ENCODE results near the gene CCDC157. TPM values are rescaled to one million over a fixed set of nuclear protein-coding genes. Genes with fewer than 3 reads are reported as not detected.

Gene CCDC157
- total and polyA plus RNA-seq, 10 of the 15 experiments (the other 5 are each of a cell fraction or from before 2014, with no cell fraction given): 0.10 to 2.8 (median 1.2) TPM

- RAD21 ChIA-PET (ENCODE audit: unreplicated experiment): interaction anchor here (1.3 to 1.8 kb wide), 2 partner anchors 10 to 22 kb away, joined by 4 to 5 read pairs; no protein-coding TSS in a partner anchor
- no peaks in the 10 kb centered on the region for H3K27me3 ChIP-seq (replicated peaks in 1 of 2; ENCODE audit: control insufficient read depth in 2 of 2, insufficient read depth in 2 of 2, low read length in 1 of 2)
- in situ Hi-C loops (cut with MboI) (no loop called here), intact Hi-C loops (cut with micrococcal nuclease; ENCODE audit: unreplicated experiment) (no loop called here)
- SMC1A ChIA-PET (ENCODE audit: uncharacterized antibody, unreplicated experiment): interaction anchor here (1.2 to 2.3 kb wide), 5 partner anchors 8 to 22 kb away, joined by 4 to 13 read pairs (median 4); partner anchors contain the start of gene MTFP1
- no peak overlapping the region for H3K27ac ChIP-seq (ENCODE audit: control insufficient read depth, insufficient read depth)
- no peaks in the 10 kb centered on the region for H3K4me1 ChIP-seq (ENCODE audit: control insufficient read depth, insufficient read depth, low read length)
- no peaks in the 10 kb centered on the region for H3K79me2 ChIP-seq (ENCODE audit: control insufficient read depth, insufficient read depth, low read length)
- H3K9ac ChIP-seq (ENCODE audit: control insufficient read depth, insufficient read depth, low read length): no peak overlapping the region
- 70% methylated on average over 5 of the region's 5 CpGs for WGBS (ENCODE audit: insufficient coverage, insufficient replicate concordance, low lambda C conversion rate, missing lambda C conversion rate)
- no peak for ATAC-seq
- no peak for FAIRE-seq
- H3K9me3 ChIP-seq (replicated peaks; ENCODE audit: control insufficient read depth, insufficient read depth, low read length): no peaks in the 10 kb centered on the region
- no peak overlapping the region for H3K4me3 ChIP-seq
- CTCF ChIA-PET: interaction anchor here (0.8 to 2.4 kb wide), 4 partner anchors 8 to 22 kb away, joined by 3 to 9 read pairs (median 3); partner anchors contain the start of gene MTFP1
- no TSS peak for BruUV-seq (replicated peaks)
- DNase-seq (ENCODE audit: low read depth, low spot score): no peak
- H2AFZ ChIP-seq (ENCODE audit: control insufficient read depth, low read depth, low read length): no peak overlapping the region
- H3K4me2 ChIP-seq (ENCODE audit: control insufficient read depth, insufficient read depth): no peak overlapping the region
- H4K20me1 ChIP-seq (ENCODE audit: control insufficient read depth, insufficient read depth): no peaks in the 10 kb centered on the region
- H3K36me3 ChIP-seq (ENCODE audit: control insufficient read depth in 2 of 2, insufficient read depth in 2 of 2, low read length in 1 of 2): peaks cover 0 to 8% of the 10 kb centered on the region in 2 experiments; a peak in 2 of 4 replicates
- POLR2A ChIA-PET: interaction anchor here (1.1 to 2.9 kb wide), 2 partner anchors 10 to 17 kb away, joined by 4 to 11 read pairs; partner anchors contain the start of gene SEC14L2
- no peak for TF ChIP-seq EZH2 (IDR thresholded peaks at IDR 0.05; ENCODE audit: borderline replicate concordance, control insufficient read depth, low read depth, low read length)
- TF ChIP-seq SMAD5 (IDR thresholded peaks at IDR 0.05; ENCODE audit: low read depth): no peak
- TF ChIP-seq TCF7 (IDR thresholded peaks at IDR 0.05; ENCODE audit: borderline replicate concordance): no peak
- TF ChIP-seq ZNF384 (IDR thresholded peaks at IDR 0.05; ENCODE audit: borderline replicate concordance, low read depth, low read length): no peak
- no peak for TF ChIP-seq EP300 (IDR thresholded peaks at IDR 0.05; ENCODE audit: borderline replicate concordance in 1 of 2, control insufficient read depth in 1 of 2, low read depth in 2 of 2, low read length in 2 of 2)
- TF ChIP-seq FOXM1 (IDR thresholded peaks at IDR 0.05; ENCODE audit: low read depth, low read length): no peak
- no peak for TF ChIP-seq SUPT20H (IDR thresholded peaks at IDR 0.05; ENCODE audit: borderline replicate concordance, control insufficient read depth, low read depth, low read length)
- no peak for TF ChIP-seq ASH2L (IDR thresholded peaks at IDR 0.05; ENCODE audit: borderline replicate concordance, low read depth)
- TF ChIP-seq, protein P1, sequence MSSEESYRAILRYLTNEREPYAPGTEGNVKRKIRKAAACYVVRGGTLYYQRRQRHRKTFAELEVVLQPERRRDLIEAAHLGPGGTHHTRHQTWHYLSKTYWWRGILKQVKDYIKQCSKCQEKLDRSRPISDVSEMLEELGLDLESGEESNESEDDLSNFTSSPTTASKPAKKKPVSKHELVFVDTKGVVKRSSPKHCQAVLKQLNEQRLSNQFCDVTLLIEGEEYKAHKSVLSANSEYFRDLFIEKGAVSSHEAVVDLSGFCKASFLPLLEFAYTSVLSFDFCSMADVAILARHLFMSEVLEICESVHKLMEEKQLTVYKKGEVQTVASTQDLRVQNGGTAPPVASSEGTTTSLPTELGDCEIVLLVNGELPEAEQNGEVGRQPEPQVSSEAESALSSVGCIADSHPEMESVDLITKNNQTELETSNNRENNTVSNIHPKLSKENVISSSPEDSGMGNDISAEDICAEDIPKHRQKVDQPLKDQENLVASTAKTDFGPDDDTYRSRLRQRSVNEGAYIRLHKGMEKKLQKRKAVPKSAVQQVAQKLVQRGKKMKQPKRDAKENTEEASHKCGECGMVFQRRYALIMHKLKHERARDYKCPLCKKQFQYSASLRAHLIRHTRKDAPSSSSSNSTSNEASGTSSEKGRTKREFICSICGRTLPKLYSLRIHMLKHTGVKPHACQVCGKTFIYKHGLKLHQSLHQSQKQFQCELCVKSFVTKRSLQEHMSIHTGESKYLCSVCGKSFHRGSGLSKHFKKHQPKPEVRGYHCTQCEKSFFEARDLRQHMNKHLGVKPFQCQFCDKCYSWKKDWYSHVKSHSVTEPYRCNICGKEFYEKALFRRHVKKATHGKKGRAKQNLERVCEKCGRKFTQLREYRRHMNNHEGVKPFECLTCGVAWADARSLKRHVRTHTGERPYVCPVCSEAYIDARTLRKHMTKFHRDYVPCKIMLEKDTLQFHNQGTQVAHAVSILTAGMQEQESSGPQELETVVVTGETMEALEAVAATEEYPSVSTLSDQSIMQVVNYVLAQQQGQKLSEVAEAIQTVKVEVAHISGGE (CRISPR knock-in tag; IDR thresholded peaks at IDR 0.05): no peak
- TF ChIP-seq, protein P2, sequence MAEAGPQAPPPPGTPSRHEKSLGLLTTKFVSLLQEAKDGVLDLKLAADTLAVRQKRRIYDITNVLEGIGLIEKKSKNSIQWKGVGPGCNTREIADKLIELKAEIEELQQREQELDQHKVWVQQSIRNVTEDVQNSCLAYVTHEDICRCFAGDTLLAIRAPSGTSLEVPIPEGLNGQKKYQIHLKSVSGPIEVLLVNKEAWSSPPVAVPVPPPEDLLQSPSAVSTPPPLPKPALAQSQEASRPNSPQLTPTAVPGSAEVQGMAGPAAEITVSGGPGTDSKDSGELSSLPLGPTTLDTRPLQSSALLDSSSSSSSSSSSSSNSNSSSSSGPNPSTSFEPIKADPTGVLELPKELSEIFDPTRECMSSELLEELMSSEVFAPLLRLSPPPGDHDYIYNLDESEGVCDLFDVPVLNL (IDR thresholded peaks at IDR 0.05; ENCODE audit: low read depth, low read length): no peak
- TF ChIP-seq, protein P3, sequence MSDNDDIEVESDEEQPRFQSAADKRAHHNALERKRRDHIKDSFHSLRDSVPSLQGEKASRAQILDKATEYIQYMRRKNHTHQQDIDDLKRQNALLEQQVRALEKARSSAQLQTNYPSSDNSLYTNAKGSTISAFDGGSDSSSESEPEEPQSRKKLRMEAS (IDR thresholded peaks at IDR 0.05; ENCODE audit: low read depth, low read length): no peak
- no peak for TF ChIP-seq HDAC6 (IDR thresholded peaks at IDR 0.05; ENCODE audit: unreplicated experiment)
- TF ChIP-seq, protein P4, sequence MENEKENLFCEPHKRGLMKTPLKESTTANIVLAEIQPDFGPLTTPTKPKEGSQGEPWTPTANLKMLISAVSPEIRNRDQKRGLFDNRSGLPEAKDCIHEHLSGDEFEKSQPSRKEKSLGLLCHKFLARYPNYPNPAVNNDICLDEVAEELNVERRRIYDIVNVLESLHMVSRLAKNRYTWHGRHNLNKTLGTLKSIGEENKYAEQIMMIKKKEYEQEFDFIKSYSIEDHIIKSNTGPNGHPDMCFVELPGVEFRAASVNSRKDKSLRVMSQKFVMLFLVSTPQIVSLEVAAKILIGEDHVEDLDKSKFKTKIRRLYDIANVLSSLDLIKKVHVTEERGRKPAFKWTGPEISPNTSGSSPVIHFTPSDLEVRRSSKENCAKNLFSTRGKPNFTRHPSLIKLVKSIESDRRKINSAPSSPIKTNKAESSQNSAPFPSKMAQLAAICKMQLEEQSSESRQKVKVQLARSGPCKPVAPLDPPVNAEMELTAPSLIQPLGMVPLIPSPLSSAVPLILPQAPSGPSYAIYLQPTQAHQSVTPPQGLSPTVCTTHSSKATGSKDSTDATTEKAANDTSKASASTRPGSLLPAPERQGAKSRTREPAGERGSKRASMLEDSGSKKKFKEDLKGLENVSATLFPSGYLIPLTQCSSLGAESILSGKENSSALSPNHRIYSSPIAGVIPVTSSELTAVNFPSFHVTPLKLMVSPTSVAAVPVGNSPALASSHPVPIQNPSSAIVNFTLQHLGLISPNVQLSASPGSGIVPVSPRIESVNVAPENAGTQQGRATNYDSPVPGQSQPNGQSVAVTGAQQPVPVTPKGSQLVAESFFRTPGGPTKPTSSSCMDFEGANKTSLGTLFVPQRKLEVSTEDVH (IDR thresholded peaks at IDR 0.05; ENCODE audit: low read depth, partially characterized antibody): no peak
Measured at GRCh38 chr22:30413745-30414524, 57.1 kb downstream of the CCDC157 start.
